H1 (cell line): ENCODE data around the gene ANGPTL5. TPM values are rescaled to one million over a fixed set of nuclear protein-coding genes. Genes with fewer than 3 reads are reported as not detected.

ENCODE experiments used
- CTCF ChIA-PET: fragments of 300-600 bp; sonication (Branson Sonifier 250); formaldehyde crosslinking; loops from one replicate; lab custom pipeline; 2021; ENCODE audit not compliant: partially characterized antibody; lab: Charles Lee
- POLR2A ChIA-PET: fragments of 300-600 bp; sonication (Branson Sonifier 250); formaldehyde crosslinking; loops from one replicate; lab custom pipeline; 2021; ENCODE audit warnings: inconsistent platforms; ENCODE audit not compliant: partially characterized antibody; lab: Charles Lee
- DNase-seq, 2 experiments: peaks; one replicate each; pipeline versions ENCODE4 v3.0.0 to v3.0.0-alpha.2; 2010 to 2022; ENCODE audit warnings: low spot score in 2 of 2, low read depth in 1 of 2, mixed read lengths in 1 of 2
- FAIRE-seq: peaks from 2 replicates; lab custom pipeline; 2011; peaks lifted over from hg19 to GRCh38; lab: Jason Lieb, UNC
- H2AFZ ChIP-seq: 2 replicates; pipeline ENCODE4 v1.8.1; 2012; ENCODE audit warnings: low read length, inconsistent platforms
- H2AK5ac ChIP-seq: 2 replicates; pipeline ENCODE4 v1.6.1; 2013; ENCODE audit warnings: low read depth, low read length
- H2BK120ac ChIP-seq: replicated peaks from 2 replicates; pipeline ENCODE3; 2013; ENCODE audit warnings: low read depth, low read length, inconsistent platforms
- H2BK12ac ChIP-seq: 2 replicates; pipeline ENCODE4 v1.6.1; 2013; ENCODE audit warnings: low read depth, low read length
- H2BK15ac ChIP-seq: 2 replicates; pipeline ENCODE4 v1.6.1; 2013; ENCODE audit warnings: low read length
- H2BK20ac ChIP-seq: 2 replicates; pipeline ENCODE4 v1.6.1; 2013; ENCODE audit warnings: low read length
- H2BK5ac ChIP-seq: 2 replicates; pipeline ENCODE4 v1.6.1; 2013; ENCODE audit warnings: low read depth, low read length
- H3K14ac ChIP-seq: 2 replicates; pipeline ENCODE4 v1.6.1; 2013; ENCODE audit warnings: inconsistent platforms; ENCODE audit not compliant: insufficient read length
- H3K18ac ChIP-seq: 2 replicates; pipeline ENCODE4 v1.6.1; 2013; ENCODE audit warnings: low read length; ENCODE audit errors: extremely low read depth
- H3K23ac ChIP-seq: 2 replicates; pipeline ENCODE4 v1.6.1; 2013; ENCODE audit warnings: inconsistent platforms; ENCODE audit not compliant: insufficient read length
- H3K23me2 ChIP-seq: 2 replicates; pipeline ENCODE4 v1.6.1; 2013; ENCODE audit warnings: low read depth, low read length
- H3K27ac ChIP-seq: 2 replicates; pipeline ENCODE4 v1.6.1; 2011; ENCODE audit warnings: low read depth, low read length, inconsistent platforms
- H3K27me3 ChIP-seq, 4 experiments: replicated peaks in 1 of 4; 1 replicate in 1 of 4; 2 replicates in 3 of 4; pipeline versions ENCODE4 v1.6.1 to v1.8.1; 2011 to 2013; ENCODE audit warnings: low read length in 3 of 4, mild to moderate bottlenecking in 3 of 4, inconsistent platforms in 2 of 4, mixed read lengths in 2 of 4, moderate library complexity in 1 of 4; ENCODE audit not compliant: control insufficient read depth in 3 of 4, insufficient read depth in 3 of 4; ENCODE audit errors: extremely low read depth in 1 of 4
- H3K36me3 ChIP-seq, 4 experiments: 2 replicates each; pipeline versions ENCODE4 v1.6.1 to v1.8.1; 2011 to 2013; ENCODE audit warnings: mild to moderate bottlenecking in 4 of 4, low read length in 3 of 4, moderate library complexity in 2 of 4, control low read depth in 1 of 4, inconsistent platforms in 1 of 4; ENCODE audit not compliant: insufficient read depth in 4 of 4, control insufficient read depth in 2 of 4
- H3K4ac ChIP-seq: replicated peaks from 2 replicates; pipeline ENCODE3; 2013; ENCODE audit warnings: low read length, low read depth, mixed read lengths, inconsistent platforms; ENCODE audit not compliant: insufficient read length
- H3K4me1 ChIP-seq, 4 experiments: replicated peaks in 1 of 4; 1 replicate in 1 of 4; 2 replicates in 3 of 4; pipeline versions ENCODE4 v1.6.1 to v1.8.1; 2011 to 2013; ENCODE audit warnings: low read length in 3 of 4, inconsistent platforms in 2 of 4, mixed read lengths in 1 of 4; ENCODE audit not compliant: insufficient read depth in 4 of 4, control insufficient read depth in 3 of 4
- H3K4me2 ChIP-seq, 2 experiments: 2 replicates each; pipeline versions ENCODE4 v1.6.1 to v1.8.1; 2011 to 2013; ENCODE audit warnings: low read depth in 2 of 2, low read length in 2 of 2, control low read depth in 1 of 2, inconsistent platforms in 1 of 2, mild to moderate bottlenecking in 1 of 2; ENCODE audit not compliant: insufficient read depth in 1 of 2
- H3K4me3 ChIP-seq, 4 experiments: fragments of 200-600, 300-600 bp in 1 of 4; sonication (generic), shearing (Covaris generic), sonication (Bioruptor Twin) in 1 of 4; 2 replicates each; pipeline versions ENCODE4 v1.5.1 to v1.8.1; 2011 to 2016; ENCODE audit warnings: low read length in 4 of 4, low read depth in 3 of 4, control low read depth in 2 of 4, inconsistent platforms in 2 of 4, mild to moderate bottlenecking in 2 of 4, mixed read lengths in 1 of 4, moderate library complexity in 1 of 4; ENCODE audit not compliant: insufficient read depth in 2 of 4; ENCODE audit errors: extremely low read depth in 1 of 4
- H3K56ac ChIP-seq: replicated peaks from 2 replicates; pipeline ENCODE3; 2013; ENCODE audit warnings: low read depth, mild to moderate bottlenecking, mixed read lengths, low read length, inconsistent platforms; ENCODE audit not compliant: insufficient read length
- H3K79me1 ChIP-seq: 2 replicates; pipeline ENCODE4 v1.6.1; 2013; ENCODE audit warnings: low read depth, low read length, control low read depth
- H3K79me2 ChIP-seq, 2 experiments: 2 replicates each; pipeline versions ENCODE4 v1.6.1 to v1.8.1; 2012 to 2013; ENCODE audit warnings: low read length in 2 of 2, mild to moderate bottlenecking in 2 of 2, inconsistent platforms in 1 of 2; ENCODE audit not compliant: insufficient read depth in 2 of 2, control insufficient read depth in 1 of 2
- H3K9ac ChIP-seq, 4 experiments: replicated peaks in 1 of 4; 1 replicate in 1 of 4; 2 replicates in 3 of 4; pipeline versions ENCODE4 v1.6.1 to v1.8.1; 2011 to 2013; ENCODE audit warnings: low read depth in 3 of 4, low read length in 3 of 4, control low read depth in 2 of 4, mild to moderate bottlenecking in 2 of 4, moderate library complexity in 2 of 4, inconsistent platforms in 1 of 4; ENCODE audit errors: extremely low read depth in 1 of 4
- H3K9me3 ChIP-seq, 2 experiments: 2 replicates each; pipeline versions ENCODE4 v1.6.1 to v1.8.1; 2012 to 2013; ENCODE audit warnings: mild to moderate bottlenecking in 2 of 2, moderate library complexity in 2 of 2, control low read depth in 1 of 2, inconsistent platforms in 1 of 2, low read depth in 1 of 2, low read length in 1 of 2, mixed read lengths in 1 of 2; ENCODE audit not compliant: insufficient read depth in 2 of 2
- H4K20me1 ChIP-seq, 2 experiments: replicated peaks in 1 of 2; 2 replicates each; pipeline versions ENCODE3 to v1.8.1; 2011 to 2013; ENCODE audit warnings: inconsistent platforms in 2 of 2, low read length in 2 of 2, mild to moderate bottlenecking in 1 of 2; ENCODE audit not compliant: insufficient read depth in 2 of 2, control insufficient read depth in 1 of 2
- H4K5ac ChIP-seq: 2 replicates; pipeline ENCODE4 v1.6.1; 2013; ENCODE audit warnings: low read length, low read depth, mixed read lengths, inconsistent platforms; ENCODE audit not compliant: insufficient read length
- H4K8ac ChIP-seq: 2 replicates; pipeline ENCODE4 v1.8.0; 2013; ENCODE audit warnings: mild to moderate bottlenecking, moderate library complexity, low read length, inconsistent platforms; ENCODE audit not compliant: insufficient read depth; ENCODE audit errors: extremely low read depth
- H4K91ac ChIP-seq: replicated peaks from 2 replicates; pipeline ENCODE3; 2013; ENCODE audit warnings: low read length, mixed read lengths, inconsistent platforms; ENCODE audit not compliant: insufficient read length
- EGR1 ChIP-seq: IDR thresholded peaks from 2 replicates; pipeline ENCODE4 v1.6.1; 2011; ENCODE audit warnings: low read depth, low read length, borderline replicate concordance
- ZNF274 ChIP-seq: IDR thresholded peaks from 2 replicates; pipeline ENCODE4 v1.7.0; 2012; ENCODE audit warnings: low read length, borderline replicate concordance; ENCODE audit errors: extremely low read depth
- WGBS, 2 experiments: shearing (Covaris generic) in 1 of 2; methylation state at CpG; one replicate each; pipeline versions ENCODE4 v1.1.6 to v1.1.7; 2013 to 2015; ENCODE audit warnings: low lambda C conversion rate in 2 of 2, mixed read lengths in 2 of 2, inconsistent platforms in 1 of 2, low coverage in 1 of 2, missing lambda C conversion rate in 1 of 2; ENCODE audit not compliant: insufficient replicate concordance in 2 of 2, insufficient coverage in 1 of 2, insufficient read length in 1 of 2; ENCODE audit errors: extremely low coverage in 1 of 2, missing lambda C conversion rate in 1 of 2; 5-methylcytosine and 5-hydroxymethylcytosine counted together
- polyA plus RNA-seq, 7 experiments: library from polyadenylated mRNA; depleted of rRNA in 3 of 7; stranded (reverse) in 5 of 7; unstranded in 2 of 7; fragments of >200 nt in 5 of 7; fragments of 200-250 nt in 2 of 7; gene quantifications; 1 replicate in 5 of 7; 2 replicates in 1 of 7; 4 replicates in 1 of 7; pipeline versions ENCODE4 v1.2.1 to v1.2.3, GENCODE V29; 2011 to 2013; ENCODE audit warnings: missing spikeins in 2 of 7, mixed read lengths in 2 of 7
- total RNA-seq: library from RNA; stranded (reverse); fragmentation: NEBNext Ultra II Directional; extraction: Animal tissue kit (Norgen Biotek cat#: 25700); gene quantifications from 2 replicates; pipeline ENCODE4 v1.2.1, GENCODE V29; 2021

ANGPTL5 gene
- total and polyA plus RNA-seq, 2 of the 8 experiments (the other 6 are each of a cell fraction or from before 2014, with no cell fraction given): not detected

- H2BK120ac ChIP-seq: no peak overlapping the region
- no peak overlapping the region for H3K27ac ChIP-seq
- H3K27me3 ChIP-seq: no peaks in the 10 kb centered on the region
- POLR2A ChIA-PET: no interaction called here
- H2BK15ac ChIP-seq: no peak overlapping the region
- H3K23me2 ChIP-seq: no peaks in the 10 kb centered on the region
- no peaks in the 10 kb centered on the region for H3K79me2 ChIP-seq
- no peaks in the 10 kb centered on the region for H4K20me1 ChIP-seq
- no peak overlapping the region for H2AFZ ChIP-seq
- H3K23ac ChIP-seq: no peak overlapping the region
- no peak overlapping the region for H4K8ac ChIP-seq
- peaks cover 4 to 7% of the 10 kb centered on the region in 2 experiments; a peak in 2 of 4 replicates for H3K9me3 ChIP-seq
- no peaks in the 10 kb centered on the region for H3K79me1 ChIP-seq
- no peak for TF ChIP-seq EGR1
- TF ChIP-seq ZNF274: no peak
- no peak overlapping the region for H3K4me3 ChIP-seq
- H2AK5ac ChIP-seq: no peak overlapping the region
- no peak overlapping the region for H3K9ac ChIP-seq
- H4K91ac ChIP-seq: no peak overlapping the region
- no peaks in the 10 kb centered on the region for H3K4me1 ChIP-seq
- no peak overlapping the region for H3K56ac ChIP-seq
- no peak overlapping the region for H3K4ac ChIP-seq
- H4K5ac ChIP-seq: no peak overlapping the region
- H3K14ac ChIP-seq: no peak overlapping the region
- FAIRE-seq (no peak), DNase-seq (no peak)
- H3K36me3 ChIP-seq: no peaks in the 10 kb centered on the region
- no peak overlapping the region for H2BK20ac ChIP-seq
- H3K4me2 ChIP-seq: no peak overlapping the region
- 91% methylated on average over 2 of the region's 2 CpGs; no CpG with 5 or more reads in 1 of the 2 experiments for WGBS, 2 experiments
- H2BK5ac ChIP-seq: no peak overlapping the region
- H3K18ac ChIP-seq: no peak overlapping the region
- H2BK12ac ChIP-seq: no peak overlapping the region
- CTCF ChIA-PET: interaction anchor here (1.0 to 1.8 kb wide), 3 partner anchors 11 to 141 kb away, joined by 4 to 6 read pairs (median 6); no protein-coding TSS in a partner anchor
Measured at GRCh38 chr11:101867951-101868350, 48.4 kb downstream of the ANGPTL5 start.
